Stimulated activated CD4-positive, alpha-beta T cell treated with anti-CD3 and anti-CD28 coated beads, TNF-alpha, amount 100 ng/mL, for 4 hours (primary cell): ENCODE data around the gene KCTD16.

Experiments
- DNase-seq, 3 experiments: peaks; one replicate each; pipeline ENCODE4 v3.0.0-alpha.2; 2020; ENCODE audit warnings: low read depth in 3 of 3

The KCTD16 gene

DNA sequence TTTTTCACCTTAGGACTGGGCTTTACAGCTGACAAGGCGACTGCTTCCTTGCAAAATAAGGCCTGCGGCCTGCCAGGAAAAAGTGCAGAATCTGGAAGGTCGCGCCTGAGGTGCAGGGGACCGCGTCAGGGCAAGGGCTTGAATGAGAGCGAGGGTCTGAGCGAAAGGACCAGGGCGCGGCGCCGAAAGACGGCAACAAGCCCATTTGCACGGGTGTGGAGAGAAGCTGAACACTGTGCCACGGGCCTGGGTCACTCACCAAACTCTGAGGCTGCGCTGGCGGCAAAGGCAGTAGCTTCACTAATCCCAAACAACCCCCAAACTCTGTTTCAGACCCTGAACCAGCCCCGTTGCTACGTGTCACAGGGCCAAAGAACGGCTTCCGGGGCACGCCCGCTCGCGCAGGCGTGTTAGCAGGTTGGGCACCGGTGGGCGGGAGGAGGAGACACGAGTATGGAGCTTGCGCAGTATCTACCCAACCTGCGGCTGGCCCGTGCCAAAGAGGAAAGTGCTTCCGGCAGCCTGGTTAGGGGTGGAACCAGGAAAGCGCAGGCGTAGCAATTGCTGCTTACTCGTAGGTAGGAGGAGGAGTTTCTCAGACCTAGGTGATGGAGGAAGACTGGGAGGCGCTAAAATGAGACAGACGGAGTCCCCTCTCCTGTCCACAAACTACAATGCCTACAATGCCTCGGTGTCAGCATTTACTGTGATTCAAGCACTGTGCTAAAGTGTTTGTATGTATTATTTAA is at the start of gene KCTD16, which contains the start of gene YIPF5:
Gene KCTD16, plus strand, starts transcription at position 598 of the 749 bp plus-strand sequence.
Gene YIPF5, minus strand, starts transcription at position 384 of the 749 bp plus-strand sequence. CDS start 704 bp downstream, outside the sequence.
- DNase-seq = peak; percentile 88 to 97 (median 97)

- no peak for DNase-seq
These were observed 49.1 kb upstream of the KCTD16 start for GRCh38 chr5:144121577-144121976.

DNA sequence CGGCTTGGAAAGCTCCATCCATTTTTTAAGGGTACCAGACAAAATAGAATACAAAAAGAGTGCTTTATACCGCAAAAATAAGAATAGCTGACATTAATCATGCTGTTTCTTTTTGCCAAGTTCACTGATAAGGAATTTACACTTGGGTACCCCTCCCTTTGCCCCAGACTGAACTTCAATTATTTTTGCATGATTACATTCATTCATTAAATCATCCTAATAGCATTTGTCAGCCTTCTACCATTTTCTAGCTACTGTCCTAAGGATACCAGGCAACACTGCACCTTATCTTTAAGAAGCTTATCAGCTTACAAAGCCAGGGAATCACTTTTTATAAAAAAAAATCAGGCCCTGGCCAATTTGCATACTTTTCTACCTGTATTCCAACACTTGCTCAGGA is 48.6 kb upstream of the KCTD16 start:
- no peak for DNase-seq

GRCh38 chr5:144122641-144123040 is 48.0 kb upstream of the KCTD16 start:
- no peak for DNase-seq

DNA sequence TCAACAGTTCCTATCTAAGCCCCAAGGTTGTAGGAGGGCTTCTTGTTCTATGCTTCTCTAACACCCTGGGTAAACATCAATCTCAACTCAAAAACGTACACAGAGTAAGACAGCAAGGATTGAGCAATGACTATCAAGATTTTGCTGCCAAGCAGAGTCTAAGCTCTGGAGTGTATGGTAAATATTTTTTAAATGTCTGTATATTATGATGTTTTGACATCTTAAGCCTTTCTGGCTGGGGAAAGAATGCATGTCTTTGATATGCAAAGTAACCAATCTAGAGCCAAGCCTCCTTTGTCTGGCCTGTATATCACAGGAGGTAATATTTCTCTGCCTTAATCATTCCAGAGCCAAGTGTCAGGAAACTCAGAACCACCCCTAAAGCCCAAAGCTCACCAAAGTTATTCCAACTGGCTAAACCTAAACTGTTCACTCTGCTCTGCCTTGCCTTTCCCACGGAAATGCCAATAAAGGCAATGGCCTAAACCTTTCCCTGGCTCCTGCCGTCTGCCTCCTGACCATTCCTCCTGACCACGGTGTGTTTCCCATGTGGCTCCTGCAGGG is 45.4 kb upstream of the KCTD16 start:
- no peak for DNase-seq

DNA sequence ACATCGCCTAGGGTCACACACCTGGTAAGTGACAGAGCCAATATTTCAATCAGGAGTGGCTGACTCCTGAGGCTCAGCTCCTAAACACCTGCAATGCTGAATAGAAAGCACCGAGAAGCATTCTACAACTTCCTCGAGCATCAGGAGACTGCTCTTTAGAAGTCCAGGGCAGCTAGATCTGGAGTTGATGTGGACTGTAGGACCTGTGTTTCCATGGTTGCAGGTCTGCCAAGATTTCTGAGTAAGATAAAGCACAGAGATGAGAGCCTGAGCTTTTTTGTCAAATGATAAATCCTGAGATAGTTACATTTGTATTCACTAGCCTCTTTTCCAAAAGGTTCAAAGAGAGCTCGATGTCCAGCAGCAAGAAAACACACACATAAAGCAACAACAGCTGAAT is 44.0 kb upstream of the KCTD16 start:
- no peak for DNase-seq

GRCh38 chr5:144128844-144129243 is 41.8 kb upstream of the KCTD16 start:
- DNase-seq = no peak

- no peak for DNase-seq
These were observed 40.4 kb upstream of the KCTD16 start for GRCh38 chr5:144130306-144130705.

- DNase-seq = no peak
These were observed 39.4 kb upstream of the KCTD16 start for GRCh38 chr5:144131261-144131660.

GRCh38 chr5:144133050-144133633 is 37.5 kb upstream of the KCTD16 start:
- no peak for DNase-seq

DNA sequence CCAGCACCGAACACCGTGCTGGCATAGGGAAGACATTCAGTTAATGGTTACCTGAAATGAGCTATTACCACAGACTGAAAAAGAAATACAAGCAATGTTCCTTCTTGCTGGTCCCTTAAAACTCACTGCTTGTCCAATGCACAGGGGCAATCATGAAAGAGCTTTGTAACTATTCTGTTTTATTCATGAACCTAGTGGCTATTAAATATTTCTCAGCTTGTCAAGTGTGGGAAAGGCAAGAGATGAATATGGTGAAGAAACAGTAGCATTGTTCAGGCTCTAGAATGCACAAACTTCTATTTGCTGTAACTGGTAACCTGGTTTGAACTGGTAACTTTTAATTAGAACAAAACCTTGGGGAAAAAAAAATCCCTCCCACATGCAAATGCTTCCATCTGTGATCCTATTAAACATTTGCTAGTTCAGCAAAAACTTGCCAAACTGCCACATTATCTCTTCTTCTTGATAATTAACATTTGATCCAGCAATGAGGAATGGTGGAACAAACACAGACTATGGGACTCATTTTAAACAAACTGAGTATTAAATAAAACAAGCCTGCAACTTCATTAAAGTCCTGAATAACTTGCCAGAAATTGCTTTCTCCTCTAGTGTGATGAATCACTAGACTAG is 36.4 kb upstream of the KCTD16 start:
- DNase-seq = no peak

DNA sequence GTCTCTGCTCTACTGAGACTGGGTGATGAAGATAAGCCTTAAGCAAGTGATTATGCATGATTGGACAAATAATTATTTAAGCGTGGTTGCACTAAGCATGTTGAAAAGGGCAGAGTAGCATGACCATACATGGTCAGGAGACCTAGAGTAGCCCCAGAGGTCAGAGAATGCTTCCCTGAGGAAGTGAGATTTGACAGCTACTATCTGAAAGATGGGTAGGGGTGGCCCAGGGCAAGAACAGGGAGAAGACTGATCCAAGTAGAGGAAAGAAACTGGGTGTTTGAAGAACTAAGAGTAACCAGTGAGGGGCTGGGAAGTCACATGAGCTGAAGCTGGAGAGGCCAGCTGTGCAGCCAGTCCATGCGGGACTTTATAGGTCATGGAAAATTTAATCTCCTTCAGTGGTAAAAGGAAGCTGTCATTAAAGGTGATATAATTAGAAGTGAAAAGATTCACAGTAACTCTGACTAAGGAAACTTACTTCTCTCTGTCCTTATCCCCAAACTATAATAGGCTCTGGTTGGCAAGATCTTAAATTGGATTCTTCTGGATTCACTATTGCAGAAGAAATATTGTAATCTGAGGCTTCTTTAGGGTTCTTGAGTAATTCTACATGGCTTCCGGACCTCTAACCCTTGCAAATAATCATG is 35.4 kb upstream of the KCTD16 start:
- no peak for DNase-seq

- no peak for DNase-seq
These were observed 31.1 kb upstream of the KCTD16 start for GRCh38 chr5:144139586-144139985.

DNA sequence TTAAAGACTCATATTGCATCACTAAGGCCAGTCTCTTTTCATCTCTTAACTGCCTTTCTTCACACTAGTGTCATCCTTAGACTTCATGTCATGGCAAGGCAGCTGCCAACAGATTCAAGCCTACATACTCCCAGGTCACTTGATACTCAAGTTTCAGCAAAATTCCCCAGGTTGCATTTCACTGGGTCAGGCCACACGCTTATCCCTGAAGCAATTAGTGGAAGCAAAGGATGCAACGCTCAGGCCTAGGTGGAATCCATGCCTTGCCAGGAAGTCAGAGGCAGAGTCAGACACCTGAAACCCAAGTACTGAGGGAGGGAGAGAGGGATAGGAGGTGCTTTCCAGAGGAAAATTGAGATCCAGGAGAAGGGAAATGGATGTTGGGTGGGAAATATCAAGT is 29.1 kb upstream of the KCTD16 start:
- DNase-seq = no peak

- DNase-seq = no peak
These were observed 28.4 kb upstream of the KCTD16 start for GRCh38 chr5:144142139-144142823.

DNA sequence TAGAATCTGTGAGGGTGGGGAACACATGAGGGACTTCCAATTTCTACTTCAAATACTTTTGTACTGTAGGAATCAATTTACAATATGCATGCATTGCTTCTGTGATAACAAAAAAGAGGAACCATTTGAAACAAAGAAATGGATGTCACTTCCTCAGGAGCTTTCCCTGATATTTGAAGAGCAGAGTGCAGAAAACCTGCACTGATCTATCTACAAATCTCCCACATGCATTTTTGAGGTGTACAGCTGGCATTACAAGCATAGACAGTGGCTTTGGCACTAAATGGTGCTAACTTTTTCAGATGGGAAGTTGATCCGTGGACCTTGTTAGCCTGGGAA is 27.9 kb upstream of the KCTD16 start:
- DNase-seq = no peak

- no peak for DNase-seq
These were observed 27.0 kb upstream of the KCTD16 start for GRCh38 chr5:144143625-144144024.

DNA sequence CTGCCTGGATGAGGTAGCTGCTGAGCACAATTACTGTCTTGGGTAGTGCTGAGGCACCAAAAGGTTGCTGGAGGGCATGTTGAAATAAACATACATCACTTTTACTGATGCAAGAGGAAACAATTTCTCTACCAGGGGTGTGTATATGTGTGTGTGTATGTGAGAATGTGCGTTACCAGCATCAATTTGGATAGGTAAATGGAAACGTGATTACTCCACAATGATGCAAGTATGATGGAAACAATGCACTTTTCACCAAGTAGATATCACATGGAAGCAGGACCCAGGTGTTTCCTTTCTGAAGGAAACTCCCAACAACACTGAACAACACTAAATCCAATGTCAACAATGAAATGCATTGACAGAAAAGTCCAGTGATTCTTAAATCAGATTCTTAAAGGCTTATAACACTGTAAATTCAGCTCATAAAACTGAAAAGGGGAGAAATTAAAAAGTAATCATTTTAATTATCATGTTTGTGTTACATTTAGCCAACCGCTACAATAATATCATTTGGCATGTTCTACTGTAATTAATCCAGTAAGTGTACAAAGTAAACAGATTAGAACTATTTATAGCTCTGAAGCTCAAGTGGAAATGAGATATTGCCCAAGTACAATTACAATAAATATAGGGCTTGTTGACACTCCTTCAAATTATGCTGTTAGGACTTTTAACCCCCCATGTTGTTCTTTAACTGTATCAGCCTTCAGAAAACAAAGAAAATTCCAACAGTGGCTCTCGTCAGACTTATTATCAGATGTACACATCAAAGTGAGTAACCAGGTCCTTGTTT is 25.5 kb upstream of the KCTD16 start:
- DNase-seq = no peak

DNA sequence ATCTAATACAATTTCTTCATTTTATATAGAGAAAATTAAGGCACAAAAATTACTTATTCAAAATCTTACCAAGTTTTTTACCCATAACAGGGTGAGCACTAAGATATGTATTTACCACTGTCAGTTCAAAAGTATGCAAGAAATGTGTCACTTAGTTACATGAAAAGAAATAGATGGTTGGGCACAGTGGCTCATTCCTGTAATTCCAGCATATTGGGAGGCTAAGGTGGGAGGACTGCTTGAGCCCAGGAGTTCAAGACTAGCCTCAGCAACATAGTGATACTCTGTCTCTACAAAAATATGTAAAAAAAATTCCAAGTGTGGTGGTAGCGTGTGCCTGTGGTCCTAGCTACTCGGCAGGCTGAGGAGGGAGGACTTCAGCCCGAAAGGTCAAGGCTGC is 19.6 kb upstream of the KCTD16 start:
- no peak for DNase-seq

GRCh38 chr5:144156767-144157171 is 13.9 kb upstream of the KCTD16 start:
- DNase-seq = no peak

DNA sequence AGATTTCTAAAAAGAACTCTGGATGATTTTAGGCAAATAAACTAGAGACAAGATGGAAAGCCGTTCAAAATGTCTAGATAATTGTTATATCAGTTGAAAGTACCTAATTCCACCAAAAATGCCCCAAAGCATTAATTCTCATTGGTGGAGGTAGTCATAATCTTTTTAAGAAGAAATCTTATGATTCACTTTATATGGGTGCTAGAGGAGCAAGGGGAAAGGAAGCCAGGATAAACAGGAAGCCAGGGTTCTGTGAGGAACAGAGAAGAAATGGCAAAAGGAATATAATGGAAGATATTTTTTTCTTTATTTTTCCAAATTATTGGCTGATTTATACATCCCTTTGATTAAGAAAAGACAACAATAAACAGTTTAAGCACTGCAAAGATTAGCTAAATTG is 8.0 kb upstream of the KCTD16 start:
- DNase-seq = no peak
